HG03196 (cell line): ENCODE data around the gene PDGFRB.
"Not testable (repeated sequence)": the region's sequence is repeated elsewhere in the genome, so short reads cannot be mapped to it uniquely, and the experiment has no call there.

Experiments used
- ATAC-seq: cut with Tn5 transposase; IDR thresholded peaks from one replicate; pipeline ENCODE4 v1.9.1; 2021; ENCODE audit not compliant: unreplicated experiment

The PDGFRB gene

DNA sequence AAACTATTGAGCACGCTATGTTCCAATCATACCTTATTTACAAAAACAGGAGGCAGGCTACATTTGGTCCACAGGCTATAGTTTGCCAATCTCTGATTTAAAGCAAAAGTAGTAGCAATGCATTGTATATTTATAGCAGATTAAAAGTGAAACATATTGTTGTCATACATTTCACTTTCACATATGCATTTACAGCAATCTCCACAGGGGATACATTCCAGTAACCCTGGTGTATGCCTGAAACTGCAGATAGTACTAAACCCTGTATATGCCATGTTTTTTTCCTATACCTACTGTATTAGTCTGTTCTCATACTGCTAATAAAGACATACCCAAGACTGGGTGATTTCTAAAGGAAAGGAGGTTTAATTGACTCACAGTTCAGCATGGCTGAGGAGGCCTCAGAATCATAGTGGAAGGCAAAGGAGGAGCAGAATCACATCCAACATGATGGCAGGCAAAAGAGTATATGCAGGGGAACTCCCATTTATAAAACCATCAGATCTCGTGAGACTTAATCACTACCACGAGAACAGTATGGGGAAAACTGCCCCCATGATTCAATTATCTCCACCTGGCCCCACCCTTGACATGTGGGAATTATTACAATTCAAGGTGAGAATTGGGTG, 63.4 kb downstream of the PDGFRB start:
- ATAC-seq = peak; percentile 90

DNA sequence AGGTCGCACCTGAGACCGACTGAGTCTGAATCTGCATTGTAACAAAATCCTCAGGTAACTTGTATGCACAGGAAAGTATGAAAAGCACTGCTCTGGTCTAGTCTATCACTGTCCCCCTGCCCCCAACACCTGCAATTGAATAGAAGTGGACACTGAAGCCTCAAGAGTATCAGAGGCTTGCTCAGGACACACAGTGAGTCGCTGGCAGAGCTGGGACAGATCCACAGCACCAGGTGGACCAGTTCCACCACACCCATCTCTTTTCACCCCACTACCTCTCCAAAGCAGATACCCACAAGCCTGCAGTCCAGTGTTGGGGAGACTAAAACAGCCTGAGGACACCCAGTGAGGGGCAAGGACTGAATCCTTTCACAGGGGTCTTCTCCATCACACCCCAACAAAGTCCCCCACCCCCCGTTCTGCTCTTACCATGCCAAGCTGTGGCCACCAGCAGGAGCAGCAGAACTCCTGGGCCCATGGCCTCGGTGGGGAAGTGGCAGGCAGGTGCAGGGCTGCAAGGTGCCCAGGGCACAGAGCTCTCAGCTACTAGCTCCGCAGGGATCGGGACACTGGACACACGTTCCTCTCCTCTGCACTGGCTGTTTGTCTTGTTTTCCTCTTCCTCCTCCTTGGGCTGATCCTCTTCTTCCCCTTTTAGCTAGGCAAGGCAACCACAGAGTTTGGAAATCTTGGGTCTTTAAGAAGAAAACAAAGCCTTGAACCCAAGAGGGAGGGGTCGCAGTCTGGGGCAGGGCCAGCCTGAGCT, 69.5 kb downstream of the PDGFRB start, which contains the start of gene CSF1R:
TSS of gene CSF1R (minus strand) at position 605 of the 766 bp plus-strand sequence. CDS start at position 478, 127 bp downstream.
- ATAC-seq = no peak

DNA sequence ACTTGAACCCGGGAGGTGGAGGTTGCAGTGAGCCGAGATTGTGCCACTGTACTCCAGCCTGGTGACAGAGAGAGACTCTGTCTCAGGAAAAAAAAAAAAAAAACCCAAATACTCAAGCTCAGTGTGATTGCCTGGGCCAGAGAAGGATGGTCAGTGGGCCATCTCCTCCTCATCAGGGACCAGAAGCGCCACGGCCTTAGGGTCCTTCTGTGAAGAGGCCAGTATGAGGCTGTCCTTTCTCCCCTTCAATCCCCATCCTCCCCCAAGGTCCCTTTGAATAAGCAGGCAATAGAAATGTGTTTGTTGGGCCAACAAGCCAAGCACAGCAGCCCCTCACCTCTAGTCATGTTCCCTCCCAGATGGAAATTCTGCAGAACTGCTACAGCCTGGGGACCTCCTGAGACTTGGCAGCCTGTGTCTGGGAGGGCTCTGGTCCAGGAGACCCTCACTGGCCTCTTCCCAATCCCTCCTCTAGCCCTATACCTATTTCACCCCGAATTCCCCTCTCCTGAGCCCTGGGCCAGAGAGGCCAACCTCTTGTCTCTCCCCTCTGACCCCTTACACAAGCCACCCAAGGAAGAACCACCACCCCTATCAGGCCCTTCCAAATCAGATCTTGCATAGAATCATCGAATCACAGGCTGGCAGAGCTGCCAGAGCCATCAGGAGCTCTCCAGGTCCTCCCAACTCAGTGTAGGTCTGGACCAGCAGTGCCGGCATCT, 70.3 kb downstream of the PDGFRB start:
- ATAC-seq = no peak

DNA sequence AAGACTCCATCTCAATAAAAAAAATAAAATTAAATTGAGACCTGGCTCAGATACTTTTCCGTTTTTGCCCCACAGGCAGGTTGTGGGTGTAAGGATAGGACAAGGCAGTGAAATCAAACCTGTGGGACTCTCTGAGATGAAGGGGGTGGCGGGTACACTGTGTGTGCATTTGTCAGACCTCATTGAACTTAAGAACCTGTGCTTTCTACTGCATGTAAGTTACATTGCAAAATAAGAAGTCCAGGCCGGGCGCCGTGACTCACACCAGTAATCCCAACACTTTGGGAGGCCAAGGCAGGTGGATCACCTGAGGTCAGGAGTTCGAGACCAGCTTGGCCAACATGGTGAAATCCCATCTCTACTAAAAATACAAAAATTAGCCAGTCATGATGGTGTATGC, 70.9 kb downstream of the PDGFRB start:
- ATAC-seq = not testable (repeated sequence)

DNA sequence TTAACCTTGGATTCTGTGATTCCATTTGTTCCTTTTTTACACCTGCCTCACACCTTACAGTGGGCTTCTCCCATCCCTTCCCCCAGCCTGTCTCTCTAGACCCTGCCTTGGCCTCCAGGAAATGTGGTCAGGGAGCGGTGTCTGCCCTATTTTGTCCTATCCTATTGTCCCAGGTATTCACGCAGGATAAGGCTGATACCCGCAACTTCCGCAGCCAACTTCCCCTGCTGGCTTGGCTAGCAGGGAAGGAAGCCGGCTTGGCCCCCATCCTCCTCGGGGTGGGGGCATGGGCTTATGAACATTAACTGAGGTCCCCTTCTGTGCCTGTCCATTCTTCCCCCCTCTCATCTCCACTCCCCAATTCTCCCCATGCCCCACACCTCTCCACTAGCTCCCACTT, 72.8 kb downstream of the PDGFRB start:
- ATAC-seq = no peak

DNA sequence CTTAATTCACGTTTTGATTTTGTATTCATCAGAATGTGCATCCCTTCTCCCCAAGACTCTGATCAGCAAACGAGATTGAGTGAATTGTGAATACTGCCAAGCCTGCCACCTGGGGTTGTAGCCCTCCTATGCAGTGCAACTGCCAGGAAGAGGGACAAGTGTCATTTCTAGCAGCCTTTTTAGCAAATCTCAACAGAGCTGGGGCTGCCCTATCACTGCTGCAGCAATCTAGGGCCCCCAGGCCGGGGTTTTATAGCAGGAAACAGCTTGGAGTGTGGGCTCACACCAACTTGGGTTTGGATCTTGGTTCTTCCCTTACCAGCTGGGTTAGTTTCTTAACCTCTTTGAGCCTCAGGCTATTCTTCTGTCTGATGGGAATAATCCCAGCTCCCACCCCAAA, 73.3 kb downstream of the PDGFRB start:
- ATAC-seq = no peak

DNA sequence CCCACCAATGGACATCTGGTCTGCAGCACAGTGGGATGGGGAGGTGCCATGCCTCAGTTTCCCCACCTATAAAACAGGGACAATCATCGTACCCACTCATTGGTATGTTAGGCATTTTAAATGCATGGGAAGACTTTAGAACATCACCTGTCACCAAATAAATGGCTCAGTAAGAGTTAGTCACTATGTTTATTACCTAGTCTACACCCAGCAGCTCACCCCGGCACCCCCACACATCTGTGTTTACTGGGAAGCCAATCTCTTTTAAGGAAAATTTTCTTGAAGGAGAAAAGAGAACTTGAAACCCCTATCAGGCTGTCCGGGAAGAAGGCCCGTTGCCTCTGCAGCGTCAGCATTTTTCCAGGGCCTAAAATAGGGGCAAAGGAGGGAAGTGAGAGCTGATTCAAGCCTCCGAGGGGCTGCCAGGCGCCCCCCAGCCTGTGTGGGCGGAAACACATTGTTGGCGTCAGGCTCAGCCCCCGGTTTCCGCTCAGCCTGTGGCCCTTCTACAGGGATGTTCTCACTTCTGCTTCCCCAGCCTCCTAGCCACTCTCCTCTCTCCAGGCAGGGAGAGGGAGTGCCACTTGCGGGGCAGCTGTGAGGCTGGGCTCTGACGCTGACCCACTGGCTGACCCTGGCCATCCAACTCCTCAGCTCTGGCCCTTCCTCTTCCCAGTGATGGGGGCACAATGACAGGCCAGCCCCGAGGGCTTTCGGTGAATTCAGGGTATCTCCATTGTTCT, 73.9 kb downstream of the PDGFRB start:
- ATAC-seq = peak; percentile 71

DNA sequence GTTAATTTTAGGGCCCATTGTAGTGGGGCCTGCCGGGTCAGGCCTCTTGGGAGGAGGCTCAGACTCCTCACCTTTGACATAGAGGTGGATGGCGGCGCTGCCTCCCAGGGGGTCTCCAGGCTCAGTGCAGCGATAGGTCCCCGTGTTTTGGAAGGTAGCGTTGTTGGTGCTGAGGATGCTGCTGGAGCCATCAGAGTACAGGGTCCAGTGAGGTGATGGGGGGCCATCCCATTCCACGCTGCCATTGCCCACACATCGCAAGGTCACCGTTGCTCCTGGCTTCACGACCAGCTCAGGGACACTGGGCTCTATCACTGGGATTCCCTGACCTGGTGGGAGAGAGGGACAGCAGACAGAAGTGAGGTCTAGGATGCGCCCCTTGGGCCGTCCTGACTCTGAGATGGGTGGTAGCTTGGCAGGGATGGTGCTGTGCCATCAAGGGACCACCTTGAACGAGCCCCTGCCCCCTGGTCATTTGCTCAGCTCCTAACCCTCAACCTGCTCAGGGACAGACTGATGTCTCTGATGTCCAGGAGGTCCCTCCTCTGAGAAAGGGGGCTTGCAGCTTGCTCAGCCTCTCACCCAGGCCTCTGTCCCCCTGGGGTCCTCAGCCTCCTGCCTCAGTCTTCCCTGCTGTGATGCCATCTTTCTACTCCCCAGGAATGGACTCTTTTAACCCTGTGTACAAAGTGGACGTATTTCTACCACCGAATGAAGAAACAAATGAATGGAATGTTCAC, 74.8 kb downstream of the PDGFRB start:
- no peak for ATAC-seq

DNA sequence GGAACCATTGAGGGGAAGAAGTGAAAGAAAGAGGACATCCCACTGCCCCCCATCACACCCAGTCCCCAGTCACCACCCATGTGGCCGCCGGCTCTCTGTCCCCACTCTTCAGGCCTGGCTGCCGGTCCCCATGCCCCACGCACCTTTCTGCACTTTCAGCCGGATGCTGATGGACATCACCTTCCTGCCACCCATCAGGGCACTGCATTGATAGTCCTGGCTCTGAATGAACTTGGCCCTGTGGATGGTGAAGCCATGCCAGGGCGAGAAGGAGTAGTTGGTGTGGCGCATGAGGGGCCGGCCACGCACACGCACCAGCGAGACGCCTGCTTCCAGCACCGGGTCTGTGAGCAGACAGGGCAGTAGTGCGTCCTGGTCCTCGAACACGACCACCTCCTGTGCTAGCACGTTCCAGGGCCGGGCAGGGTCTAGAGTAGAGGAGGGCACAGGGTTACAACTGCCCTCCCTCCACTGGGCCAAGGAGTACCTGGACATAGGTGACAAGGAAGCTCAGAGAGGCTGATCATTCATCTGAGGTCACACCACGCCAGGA, 75.7 kb downstream of the PDGFRB start:
- ATAC-seq = no peak

DNA sequence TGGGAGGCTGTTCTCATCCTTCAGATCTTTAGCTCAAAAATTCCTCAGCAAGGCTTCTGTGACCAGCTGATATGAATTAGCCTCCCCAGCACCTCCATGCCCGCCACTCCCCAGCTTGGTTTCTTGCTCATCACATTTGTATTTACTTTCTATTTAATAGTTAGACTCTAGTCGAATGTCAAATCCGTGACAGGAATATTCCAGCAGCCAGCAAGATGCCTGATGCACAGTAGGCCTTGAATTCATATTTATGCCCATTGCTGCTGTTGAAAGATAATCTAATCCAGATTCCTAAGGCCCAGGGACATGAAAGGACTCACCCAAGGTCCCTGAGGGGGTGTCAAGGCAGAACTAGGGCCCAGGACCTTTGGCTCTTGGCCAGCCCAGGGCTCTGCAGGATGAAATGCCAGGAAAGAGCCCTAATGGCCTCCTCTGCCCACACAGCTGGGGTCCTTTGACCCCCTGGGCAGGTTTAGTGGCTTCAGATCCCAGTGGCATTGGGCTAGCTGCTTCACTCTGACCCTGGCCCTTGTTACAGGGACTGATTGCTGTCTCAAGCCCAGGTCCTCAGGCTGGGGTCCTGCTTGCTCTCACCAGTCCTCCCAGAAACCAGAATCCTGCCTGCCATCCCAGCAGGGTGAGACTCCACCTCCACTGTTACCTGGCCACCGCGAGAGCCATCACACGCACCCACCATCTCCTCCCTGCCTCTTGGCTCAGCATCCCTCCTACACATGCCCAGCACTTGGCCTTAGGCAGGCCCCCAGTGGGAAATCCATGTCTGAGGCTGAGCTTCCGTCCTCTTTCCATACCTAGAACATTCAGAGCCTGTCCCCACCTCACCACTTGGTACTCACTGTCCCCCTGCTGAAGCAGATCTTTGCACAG, 76.6 kb downstream of the PDGFRB start:
- no peak for ATAC-seq

DNA sequence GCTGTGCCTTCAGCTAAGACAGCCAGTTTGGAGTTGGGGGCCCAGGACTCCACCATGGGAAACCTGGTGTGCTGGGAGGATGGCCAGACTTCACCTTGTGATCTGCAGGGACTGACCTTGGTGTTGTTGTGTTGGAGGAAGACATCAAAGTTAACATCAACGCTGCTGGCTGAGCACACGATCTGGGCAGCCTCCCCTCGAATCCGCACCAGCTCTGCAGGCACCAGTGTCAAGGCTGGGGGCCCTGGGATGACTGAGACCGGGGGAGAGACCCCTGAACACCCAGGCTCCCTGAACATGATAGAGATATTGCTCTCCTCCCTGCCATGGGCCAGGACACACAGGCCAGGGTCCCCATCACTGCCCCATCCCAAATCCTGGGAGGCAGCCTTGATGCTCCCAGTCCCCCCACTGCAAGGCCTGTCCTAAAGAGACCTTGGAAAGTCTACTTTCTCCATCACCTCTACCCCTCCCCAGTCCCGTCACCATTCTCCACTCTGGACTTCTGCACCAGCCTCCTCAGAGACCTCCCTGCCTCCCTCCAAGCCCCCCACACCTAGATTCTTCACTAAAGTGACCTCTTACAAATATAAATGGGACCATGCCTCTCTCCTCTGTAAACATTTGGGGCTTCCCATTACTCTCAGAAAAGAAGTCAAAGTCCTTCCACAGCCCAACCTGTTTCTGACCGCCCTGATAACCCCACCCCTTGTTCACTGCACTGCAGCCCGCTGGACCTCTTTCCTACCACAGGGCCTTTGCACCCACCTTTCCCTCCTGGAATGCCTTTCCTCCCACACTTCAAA, 77.4 kb downstream of the PDGFRB start:
- ATAC-seq = no peak

DNA sequence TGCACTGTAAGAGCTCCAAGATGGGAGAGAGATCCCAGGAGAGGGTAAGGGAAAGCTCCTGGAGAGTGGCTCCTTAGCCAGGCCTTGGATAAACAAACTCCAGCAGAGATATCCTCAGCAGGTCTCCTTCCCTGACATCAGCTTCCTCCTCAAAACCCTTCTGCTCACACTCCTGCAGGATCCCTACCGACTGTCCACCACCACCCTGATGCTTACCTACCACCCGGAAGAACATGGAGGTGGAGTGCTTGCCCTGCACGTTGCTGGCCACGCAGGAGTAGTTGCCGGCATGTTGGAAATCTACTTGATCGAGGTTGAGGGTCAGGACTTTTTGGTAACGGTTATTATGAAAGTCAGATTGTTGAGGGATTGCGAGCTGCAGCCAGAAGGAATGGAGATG, 78.6 kb downstream of the PDGFRB start:
- no peak for ATAC-seq

DNA sequence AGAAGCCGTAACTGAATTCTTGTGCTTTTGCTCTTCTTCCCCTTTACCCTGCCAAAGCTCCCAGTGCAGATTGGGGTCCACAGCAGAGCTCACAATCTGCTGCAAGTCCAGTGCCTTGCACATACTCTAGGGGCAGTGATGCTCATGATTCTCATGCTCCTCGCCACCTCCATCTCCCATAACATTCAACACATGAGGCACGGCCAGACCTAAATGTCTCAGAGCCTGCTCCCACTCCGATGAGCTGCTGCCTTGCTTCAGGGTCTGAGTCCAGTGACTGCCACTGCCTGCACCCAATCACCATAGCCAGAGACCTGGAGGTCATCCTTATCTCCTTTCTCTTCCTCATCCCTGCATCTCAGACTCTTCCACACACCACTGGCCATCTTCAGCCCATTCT, 79.8 kb downstream of the PDGFRB start:
- no peak for ATAC-seq

DNA sequence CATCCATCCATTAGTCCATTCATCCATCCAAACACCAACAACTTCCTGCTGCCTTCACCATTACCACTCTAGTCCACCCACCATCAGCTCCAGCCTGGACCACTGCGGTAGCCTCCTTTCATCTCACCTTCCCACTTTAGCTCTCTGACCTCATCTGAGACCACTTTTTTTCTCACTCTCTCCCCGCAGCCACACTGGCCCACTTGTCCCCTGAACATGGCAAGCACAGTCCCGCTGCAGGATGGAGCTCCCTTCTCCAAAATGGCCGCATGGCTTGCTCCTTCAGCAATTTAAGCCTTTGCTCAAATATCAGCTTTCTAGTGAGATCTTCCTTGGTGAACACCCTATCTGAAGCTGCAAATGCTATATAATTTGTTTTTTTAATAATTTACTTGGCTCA, 80.4 kb downstream of the PDGFRB start:
- ATAC-seq = no peak

DNA sequence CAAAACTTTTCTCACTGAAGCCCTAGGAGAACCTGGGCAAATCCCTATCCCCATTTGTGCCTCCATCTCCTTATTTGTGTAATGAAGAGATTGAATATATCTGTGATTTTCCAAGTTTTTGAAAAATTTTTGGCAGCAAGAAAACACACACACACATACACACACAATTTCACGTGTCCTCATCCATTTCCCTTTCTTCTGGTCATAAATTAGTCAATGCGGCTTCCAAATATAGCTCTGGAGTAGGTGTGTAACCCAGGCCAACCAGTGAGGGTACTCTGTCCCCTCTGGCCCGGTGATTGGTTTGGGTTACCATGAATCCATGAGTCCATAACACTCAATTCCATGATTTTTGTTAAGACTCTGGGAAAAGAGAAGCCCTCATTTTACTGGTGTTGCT, 82.0 kb downstream of the PDGFRB start:
- ATAC-seq = no peak

DNA sequence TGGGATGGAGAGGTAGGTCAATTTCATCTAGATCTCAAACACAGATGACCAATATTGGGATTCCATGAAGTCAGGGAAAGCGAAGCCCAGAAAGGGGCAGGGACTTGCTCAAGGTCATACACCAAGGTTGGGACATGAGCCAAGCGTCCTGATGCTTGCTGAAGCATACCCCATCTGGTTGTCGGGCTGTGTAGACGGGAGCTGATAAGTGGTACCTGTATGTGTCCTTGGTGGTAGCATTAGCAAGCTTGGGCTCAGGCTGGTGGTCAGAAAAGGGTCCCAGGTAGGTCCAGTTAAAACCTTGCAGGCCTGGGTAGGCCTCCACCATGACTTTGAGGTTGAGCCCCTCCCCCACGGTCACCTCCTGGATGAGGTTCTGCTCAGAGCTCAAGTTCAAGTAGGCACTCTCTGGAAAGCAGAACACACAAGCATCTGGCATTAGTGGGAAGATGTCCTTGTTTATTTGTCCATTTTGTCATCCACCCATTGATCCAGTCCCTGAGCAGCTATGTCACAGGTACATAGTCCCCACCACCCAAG, 82.5 kb downstream of the PDGFRB start:
- ATAC-seq = no peak

DNA sequence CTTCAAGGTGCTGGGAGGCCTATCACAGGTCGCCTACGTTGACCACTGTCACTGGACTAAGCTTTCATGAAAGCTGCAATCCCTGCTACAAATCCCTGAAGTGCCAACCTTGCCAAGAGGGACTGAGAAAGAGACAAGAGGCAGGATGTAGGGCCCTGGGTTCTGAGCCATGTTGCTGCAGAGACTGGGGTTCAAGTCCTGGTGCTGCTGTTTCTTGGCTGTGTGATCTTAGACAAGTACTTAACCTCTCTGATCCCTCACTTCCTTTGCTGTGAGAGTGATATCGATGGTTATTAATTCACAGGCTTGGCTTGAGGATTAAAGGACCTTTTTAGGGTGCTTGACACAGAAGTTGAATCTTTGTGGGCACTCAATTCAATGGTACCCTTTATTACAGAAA, 84.8 kb downstream of the PDGFRB start:
- ATAC-seq = no peak
